ENCODE results near the gene LDLRAD4.

GRCh38 chr18:13237073-13237472, 18.5 kb downstream of the LDLRAD4 start:
- TF ChIP-seq, protein P1, sequence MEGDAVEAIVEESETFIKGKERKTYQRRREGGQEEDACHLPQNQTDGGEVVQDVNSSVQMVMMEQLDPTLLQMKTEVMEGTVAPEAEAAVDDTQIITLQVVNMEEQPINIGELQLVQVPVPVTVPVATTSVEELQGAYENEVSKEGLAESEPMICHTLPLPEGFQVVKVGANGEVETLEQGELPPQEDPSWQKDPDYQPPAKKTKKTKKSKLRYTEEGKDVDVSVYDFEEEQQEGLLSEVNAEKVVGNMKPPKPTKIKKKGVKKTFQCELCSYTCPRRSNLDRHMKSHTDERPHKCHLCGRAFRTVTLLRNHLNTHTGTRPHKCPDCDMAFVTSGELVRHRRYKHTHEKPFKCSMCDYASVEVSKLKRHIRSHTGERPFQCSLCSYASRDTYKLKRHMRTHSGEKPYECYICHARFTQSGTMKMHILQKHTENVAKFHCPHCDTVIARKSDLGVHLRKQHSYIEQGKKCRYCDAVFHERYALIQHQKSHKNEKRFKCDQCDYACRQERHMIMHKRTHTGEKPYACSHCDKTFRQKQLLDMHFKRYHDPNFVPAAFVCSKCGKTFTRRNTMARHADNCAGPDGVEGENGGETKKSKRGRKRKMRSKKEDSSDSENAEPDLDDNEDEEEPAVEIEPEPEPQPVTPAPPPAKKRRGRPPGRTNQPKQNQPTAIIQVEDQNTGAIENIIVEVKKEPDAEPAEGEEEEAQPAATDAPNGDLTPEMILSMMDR (IDR thresholded peaks at IDR 0.05), result no peak
- TF ChIP-seq POLR2A (IDR thresholded peaks at IDR 0.05) (no peak), EP300 (IDR thresholded peaks at IDR 0.05) (no peak)

Measured in tibial nerve (tissue), 4 donors.